Measurements from ENCODE around the gene EIF2S1. TPM values are rescaled to one million over a fixed set of nuclear protein-coding genes. Genes with fewer than 3 reads are reported as not detected.

Gene EIF2S1
- total RNA-seq, 1 experiment from 2014 or later, result 116 TPM

GRCh38 chr14:67372833-67373232 lies 12.7 kb downstream of the EIF2S1 start:
- in situ Hi-C loops (cut with HindIII; ENCODE audit: low pct_unique_long_range_greater_than_20kb, low sequenced_read_pairs) (no loop called here), intact Hi-C loops (cut with micrococcal nuclease; ENCODE audit: unreplicated experiment) (no loop called here)
- ChIA-PET CTCF (no interaction called here), POLR2A (no interaction called here)
- Histone ChIP-seq H3K27me3 (ENCODE audit: control insufficient read depth, insufficient read depth, low read length) (no peaks in the 10 kb centered on the region), H3K36me3 (ENCODE audit: control insufficient read depth, insufficient read depth, low read length) (peaks cover 50% of the 10 kb centered on the region), H3K27ac (ENCODE audit: low read length) (no peak overlapping the region), H3K4me1 (ENCODE audit: control insufficient read depth, insufficient read depth, low read length) (peaks cover 7% of the 10 kb centered on the region), H3K4me3 (ENCODE audit: low read depth in 2 of 2, low read length in 2 of 2) (no peak overlapping the region), H3K9me3 (ENCODE audit: control insufficient read depth, insufficient read depth, low read depth, low read length) (no peaks in the 10 kb centered on the region)
- TF ChIP-seq CTCF (IDR thresholded peaks at IDR 0.05) (no peak), TCF7L2 (IDR thresholded peaks at IDR 0.05; ENCODE audit: low read depth, low read length) (no peak)
- DNase-seq (ENCODE audit: low read depth, low spot score), result no peak
- no TSS peak for BruUV-seq (replicated peaks)
- ATAC-seq, result no peak

- in situ Hi-C loops (cut with HindIII; ENCODE audit: low pct_unique_long_range_greater_than_20kb, low sequenced_read_pairs), result no loop called here
- no TSS peak for BruUV-seq (replicated peaks)
- Histone ChIP-seq H3K9me3 (ENCODE audit: control insufficient read depth, insufficient read depth, low read depth, low read length) (no peaks in the 10 kb centered on the region), H3K36me3 (ENCODE audit: control insufficient read depth, insufficient read depth, low read length) (peaks cover 46% of the 10 kb centered on the region; the same call in 1 of the 2 replicates), H3K4me1 (ENCODE audit: control insufficient read depth, insufficient read depth, low read length) (peaks cover 7% of the 10 kb centered on the region), H3K27ac (ENCODE audit: low read length) (no peak overlapping the region), H3K4me3 (ENCODE audit: low read depth in 2 of 2, low read length in 2 of 2) (no peak overlapping the region), H3K27me3 (ENCODE audit: control insufficient read depth, insufficient read depth, low read length) (no peaks in the 10 kb centered on the region)
- ChIA-PET CTCF (no interaction called here), POLR2A (no interaction called here)
- DNase-seq (ENCODE audit: low read depth, low spot score), result no peak
- intact Hi-C loops (cut with micrococcal nuclease; ENCODE audit: unreplicated experiment), result no loop called here
- TF ChIP-seq CTCF (IDR thresholded peaks at IDR 0.05) (0 out of 2 replicates have a peak, but pooled peaks have one; percentile 10), REST (IDR thresholded peaks at IDR 0.05; ENCODE audit: insufficient read depth in 1 of 2, low read depth in 2 of 2, low read length in 1 of 2) (no peak), POLR2AphosphoS5 (IDR thresholded peaks at IDR 0.05; ENCODE audit: low read depth, low read length) (no peak)
- ATAC-seq, result peak; percentile 62; the same call in 1 of the 2 replicates
Observed at GRCh38 chr14:67373347-67373746, 13.2 kb downstream of the EIF2S1 start.

GRCh38 chr14:67377916-67378315 lies 17.8 kb downstream of the EIF2S1 start:
- H3K36me3 ChIP-seq (ENCODE audit: control insufficient read depth, insufficient read depth, low read length), result peaks cover 62% of the 10 kb centered on the region
- H3K9me3 ChIP-seq (ENCODE audit: control insufficient read depth, insufficient read depth, low read depth, low read length), result no peaks in the 10 kb centered on the region
- no peaks in the 10 kb centered on the region for H3K4me1 ChIP-seq (ENCODE audit: control insufficient read depth, insufficient read depth, low read length)
- in situ Hi-C loops (cut with HindIII; ENCODE audit: low pct_unique_long_range_greater_than_20kb, low sequenced_read_pairs), result no loop called here
- no TSS peak for BruUV-seq (replicated peaks)
- DNase-seq (ENCODE audit: low read depth, low spot score), result no peak
- no peak overlapping the region for H3K4me3 ChIP-seq (ENCODE audit: low read depth in 2 of 2, low read length in 2 of 2)
- POLR2A ChIA-PET, result interaction anchor here (0.7 kb wide), 2 partner anchors 13 to 174 kb away, joined by 4 to 11 read pairs; no protein-coding TSS in a partner anchor
- CTCF ChIA-PET, result no interaction called here
- H3K27ac ChIP-seq (ENCODE audit: low read length), result no peak overlapping the region
- H3K27me3 ChIP-seq (ENCODE audit: control insufficient read depth, insufficient read depth, low read length), result no peaks in the 10 kb centered on the region
- intact Hi-C loops (cut with micrococcal nuclease; ENCODE audit: unreplicated experiment), result no loop called here
- TF ChIP-seq REST (IDR thresholded peaks at IDR 0.05; ENCODE audit: insufficient read depth in 1 of 2, low read depth in 2 of 2, low read length in 1 of 2) (no peak), TCF7L2 (IDR thresholded peaks at IDR 0.05; ENCODE audit: low read depth, low read length) (no peak), POLR2AphosphoS5 (IDR thresholded peaks at IDR 0.05; ENCODE audit: low read depth, low read length) (no peak), SIN3A (IDR thresholded peaks at IDR 0.05; ENCODE audit: borderline replicate concordance, insufficient read depth, low read depth, low read length) (no peak), CTCF (IDR thresholded peaks at IDR 0.05) (no peak)
- no peak for ATAC-seq

All from Panc1 (cell line).